ENCODE data around the gene SPCS2.

Gene SPCS2

GRCh38 chr11:74933765-74934164 is 15.3 kb upstream of the SPCS2 start:
- Histone ChIP-seq H3K18ac (ENCODE audit: low read depth in 1 of 2, low read length in 2 of 2) (no peak overlapping the region), H3K4me2 (ENCODE audit: low read length, poor library complexity, severe bottlenecking) (no peak overlapping the region), H3K27ac (ENCODE audit: low read length, poor library complexity, severe bottlenecking) (no peak overlapping the region), H4K91ac (ENCODE audit: low read length) (no peak overlapping the region), H2BK5ac (ENCODE audit: low read depth, low read length, poor library complexity, severe bottlenecking) (no peak overlapping the region), H3K23ac (ENCODE audit: low read length in 2 of 2) (no peak overlapping the region), H3K79me1 (replicated peaks; ENCODE audit: low read length, poor library complexity, severe bottlenecking) (no peaks in the 10 kb centered on the region), H3K4me1 (ENCODE audit: control insufficient read depth, insufficient read depth, low read depth, low read length) (peaks cover 3% of the 10 kb centered on the region), H3K36me3 (ENCODE audit: control insufficient read depth in 1 of 2, insufficient read depth in 2 of 2, low read depth in 1 of 2, low read length in 2 of 2) (peaks cover 7 to 36% of the 10 kb centered on the region in 2 experiments), H2BK15ac (ENCODE audit: low read depth, poor library complexity, severe bottlenecking) (no peak overlapping the region), H2BK120ac (ENCODE audit: low read depth, low read length) (no peak overlapping the region), H3K14ac (ENCODE audit: low read length in 2 of 2) (no peak overlapping the region), H3K9ac (ENCODE audit: low read length) (no peak overlapping the region), H2AFZ (ENCODE audit: low read depth, low read length) (no peak overlapping the region), H2AK5ac (ENCODE audit: low read length, severe bottlenecking) (no peak overlapping the region), H4K8ac (ENCODE audit: low read length) (no peak overlapping the region), H3K4ac (ENCODE audit: low read depth in 1 of 2, low read length in 2 of 2) (no peak overlapping the region), H3K27me3 (ENCODE audit: control insufficient read depth in 1 of 2, insufficient read depth in 1 of 2, low read length in 2 of 2) (no peaks in the 10 kb centered on the region), H3K4me3 (ENCODE audit: insufficient read depth in 1 of 2, low read depth in 1 of 2, low read length in 2 of 2) (no peak overlapping the region), H2BK12ac (ENCODE audit: low read length in 2 of 2) (no peak overlapping the region), H3K9me3 (ENCODE audit: control insufficient read depth, low read length) (no peaks in the 10 kb centered on the region)
- WGBS, result 100% methylated on average over 1 of the region's 2 CpGs
- DNase-seq, result no peak

DNA sequence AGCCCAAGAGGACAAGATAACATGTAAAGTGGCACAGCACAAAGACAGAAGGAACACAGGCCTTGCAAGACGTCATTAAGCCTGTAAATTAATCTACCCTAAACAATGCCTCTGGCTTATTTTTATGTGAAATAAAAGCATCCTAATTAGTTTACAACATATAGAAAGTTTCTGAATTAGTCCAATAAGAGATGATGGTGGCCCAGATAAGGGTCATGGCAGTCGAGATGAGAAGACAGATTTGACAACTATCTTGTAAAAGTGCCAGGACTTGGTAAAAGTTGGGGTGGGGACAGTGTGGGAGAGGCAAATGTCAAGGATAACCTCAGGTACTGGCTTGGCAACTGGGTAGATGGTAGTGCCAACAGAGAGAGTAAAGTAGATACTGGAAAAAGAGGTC is 13.8 kb upstream of the SPCS2 start:
- Histone ChIP-seq H3K4me1 (ENCODE audit: control insufficient read depth, insufficient read depth, low read depth, low read length) (peaks cover 3% of the 10 kb centered on the region), H2AFZ (ENCODE audit: low read depth, low read length) (no peak overlapping the region)

GRCh38 chr11:74936087-74936486 is 13.0 kb upstream of the SPCS2 start:
- WGBS, result 96% methylated on average over 2 of the region's 2 CpGs
- no peak for DNase-seq
- H3K18ac ChIP-seq (ENCODE audit: low read depth in 1 of 2, low read length in 2 of 2), result no peak overlapping the region

More for the DNA sequence above, 13.8 kb upstream of the SPCS2 start:
- H3K18ac ChIP-seq (ENCODE audit: low read depth in 1 of 2, low read length in 2 of 2), result no peak overlapping the region
- WGBS, result 63% methylated on average over 1 of the region's 2 CpGs
- no peak overlapping the region for H3K4ac ChIP-seq (ENCODE audit: low read depth in 1 of 2, low read length in 2 of 2)
- DNase-seq, result no peak
- no peaks in the 10 kb centered on the region for H3K9me3 ChIP-seq (ENCODE audit: control insufficient read depth, low read length)
- H2AK5ac ChIP-seq (ENCODE audit: low read length, severe bottlenecking), result no peak overlapping the region
- no peak overlapping the region for H4K91ac ChIP-seq (ENCODE audit: low read length)
- H3K23ac ChIP-seq (ENCODE audit: low read length in 2 of 2), result no peak overlapping the region
- no peak overlapping the region for H3K4me2 ChIP-seq (ENCODE audit: low read length, poor library complexity, severe bottlenecking)
- peaks cover 7 to 40% of the 10 kb centered on the region in 2 experiments for H3K36me3 ChIP-seq (ENCODE audit: control insufficient read depth in 1 of 2, insufficient read depth in 2 of 2, low read depth in 1 of 2, low read length in 2 of 2)
- no peak overlapping the region for H4K8ac ChIP-seq (ENCODE audit: low read length)
- no peaks in the 10 kb centered on the region for H3K79me1 ChIP-seq (replicated peaks; ENCODE audit: low read length, poor library complexity, severe bottlenecking)
- H3K14ac ChIP-seq (ENCODE audit: low read length in 2 of 2), result no peak overlapping the region
- no peaks in the 10 kb centered on the region for H3K27me3 ChIP-seq (ENCODE audit: control insufficient read depth in 1 of 2, insufficient read depth in 1 of 2, low read length in 2 of 2)
- no peak overlapping the region for H3K9ac ChIP-seq (ENCODE audit: low read length)
- H2BK15ac ChIP-seq (ENCODE audit: low read depth, poor library complexity, severe bottlenecking), result no peak overlapping the region
- H2BK5ac ChIP-seq (ENCODE audit: low read depth, low read length, poor library complexity, severe bottlenecking), result no peak overlapping the region
- H3K27ac ChIP-seq (ENCODE audit: low read length, poor library complexity, severe bottlenecking), result no peak overlapping the region
- no peak overlapping the region for H2BK12ac ChIP-seq (ENCODE audit: low read length in 2 of 2)
- H3K4me3 ChIP-seq (ENCODE audit: insufficient read depth in 1 of 2, low read depth in 1 of 2, low read length in 2 of 2), result no peak overlapping the region
- no peak overlapping the region for H2BK120ac ChIP-seq (ENCODE audit: low read depth, low read length)

GRCh38 chr11:74936976-74937375 is 12.1 kb upstream of the SPCS2 start:
- H4K91ac ChIP-seq (ENCODE audit: low read length), result no peak overlapping the region
- no peak overlapping the region for H3K14ac ChIP-seq (ENCODE audit: low read length in 2 of 2)
- no peak overlapping the region for H3K4me2 ChIP-seq (ENCODE audit: low read length, poor library complexity, severe bottlenecking)
- no peak overlapping the region for H2BK15ac ChIP-seq (ENCODE audit: low read depth, poor library complexity, severe bottlenecking)
- no peak for DNase-seq
- H3K9me3 ChIP-seq (ENCODE audit: control insufficient read depth, low read length), result no peaks in the 10 kb centered on the region
- H3K27ac ChIP-seq (ENCODE audit: low read length, poor library complexity, severe bottlenecking), result no peak overlapping the region
- peaks cover 7 to 48% of the 10 kb centered on the region in 2 experiments for H3K36me3 ChIP-seq (ENCODE audit: control insufficient read depth in 1 of 2, insufficient read depth in 2 of 2, low read depth in 1 of 2, low read length in 2 of 2)
- H3K27me3 ChIP-seq (ENCODE audit: control insufficient read depth in 1 of 2, insufficient read depth in 1 of 2, low read length in 2 of 2), result no peaks in the 10 kb centered on the region
- no peak overlapping the region for H3K4ac ChIP-seq (ENCODE audit: low read depth in 1 of 2, low read length in 2 of 2)
- H2BK5ac ChIP-seq (ENCODE audit: low read depth, low read length, poor library complexity, severe bottlenecking), result no peak overlapping the region
- H2BK12ac ChIP-seq (ENCODE audit: low read length in 2 of 2), result no peak overlapping the region
- no peaks in the 10 kb centered on the region for H3K79me1 ChIP-seq (replicated peaks; ENCODE audit: low read length, poor library complexity, severe bottlenecking)
- H3K9ac ChIP-seq (ENCODE audit: low read length), result no peak overlapping the region
- H3K4me1 ChIP-seq (ENCODE audit: control insufficient read depth, insufficient read depth, low read depth, low read length), result peaks cover 3% of the 10 kb centered on the region
- no peak overlapping the region for H3K4me3 ChIP-seq (ENCODE audit: insufficient read depth in 1 of 2, low read depth in 1 of 2, low read length in 2 of 2)
- H3K18ac ChIP-seq (ENCODE audit: low read depth in 1 of 2, low read length in 2 of 2), result no peak overlapping the region
- H4K8ac ChIP-seq (ENCODE audit: low read length), result no peak overlapping the region
- H2AFZ ChIP-seq (ENCODE audit: low read depth, low read length), result no peak overlapping the region
- H2BK120ac ChIP-seq (ENCODE audit: low read depth, low read length), result no peak overlapping the region
- WGBS, result 96% methylated on average over 3 of the region's 5 CpGs
- no peak overlapping the region for H3K23ac ChIP-seq (ENCODE audit: low read length in 2 of 2)
- no peak overlapping the region for H2AK5ac ChIP-seq (ENCODE audit: low read length, severe bottlenecking)

More at GRCh38 chr11:74936087-74936486, 13.0 kb upstream of the SPCS2 start:
- Histone ChIP-seq H2AFZ (ENCODE audit: low read depth, low read length) (no peak overlapping the region), H3K14ac (ENCODE audit: low read length in 2 of 2) (no peak overlapping the region), H3K4me2 (ENCODE audit: low read length, poor library complexity, severe bottlenecking) (no peak overlapping the region), H3K4me3 (ENCODE audit: insufficient read depth in 1 of 2, low read depth in 1 of 2, low read length in 2 of 2) (no peak overlapping the region), H2BK15ac (ENCODE audit: low read depth, poor library complexity, severe bottlenecking) (no peak overlapping the region), H4K91ac (ENCODE audit: low read length) (no peak overlapping the region), H3K27ac (ENCODE audit: low read length, poor library complexity, severe bottlenecking) (no peak overlapping the region), H2BK12ac (ENCODE audit: low read length in 2 of 2) (no peak overlapping the region), H3K4me1 (ENCODE audit: control insufficient read depth, insufficient read depth, low read depth, low read length) (peaks cover 3% of the 10 kb centered on the region), H4K8ac (ENCODE audit: low read length) (no peak overlapping the region), H3K36me3 (ENCODE audit: control insufficient read depth in 1 of 2, insufficient read depth in 2 of 2, low read depth in 1 of 2, low read length in 2 of 2) (peaks cover 7 to 48% of the 10 kb centered on the region in 2 experiments), H3K79me1 (replicated peaks; ENCODE audit: low read length, poor library complexity, severe bottlenecking) (no peaks in the 10 kb centered on the region), H2BK5ac (ENCODE audit: low read depth, low read length, poor library complexity, severe bottlenecking) (no peak overlapping the region), H2BK120ac (ENCODE audit: low read depth, low read length) (no peak overlapping the region), H3K9ac (ENCODE audit: low read length) (no peak overlapping the region), H3K4ac (ENCODE audit: low read depth in 1 of 2, low read length in 2 of 2) (no peak overlapping the region), H3K9me3 (ENCODE audit: control insufficient read depth, low read length) (no peaks in the 10 kb centered on the region), H2AK5ac (ENCODE audit: low read length, severe bottlenecking) (no peak overlapping the region), H3K23ac (ENCODE audit: low read length in 2 of 2) (no peak overlapping the region), H3K27me3 (ENCODE audit: control insufficient read depth in 1 of 2, insufficient read depth in 1 of 2, low read length in 2 of 2) (no peaks in the 10 kb centered on the region)
